Lower leg skin (tissue), 4 donors: ENCODE measurements around the gene ASIC2. TPM values are rescaled to one million over a fixed set of nuclear protein-coding genes. Genes with fewer than 3 reads are reported as not detected.

ENCODE experiments used
- DNase-seq, 2 donors: peaks; one replicate each; pipeline ENCODE4 v3.0.0-alpha.2; 2019; ENCODE audit warnings: low spot score in 2 of 2
- H3K4me3 ChIP-seq: fragments of 200-600 bp; sonication (generic); 2 replicates; pipeline ENCODE4 v1.5.1; 2017; ENCODE audit warnings: mild to moderate bottlenecking, low read depth; ENCODE audit not compliant: poor library complexity, severe bottlenecking
- CTCF ChIP-seq, 3 donors: fragments of 450-650 bp; IDR thresholded peaks; one replicate each; pipeline ENCODE4 v1.5.1; 2016; ENCODE audit warnings: antibody characterized with exemption in 3 of 3, mild to moderate bottlenecking in 3 of 3, moderate library complexity in 2 of 3
- POLR2A ChIP-seq, 2 donors: fragments of 450-650 bp; IDR thresholded peaks; one replicate each; pipeline ENCODE4 v1.6.1; 2016 to 2017; ENCODE audit warnings: antibody characterized with exemption in 2 of 2, mild to moderate bottlenecking in 1 of 2, moderate library complexity in 1 of 2
- WGBS, 2 donors: methylation state at CpG; one replicate each; pipeline ENCODE4 v1.1.5; 2018; 5-methylcytosine and 5-hydroxymethylcytosine counted together
- intact Hi-C: fragments of 100-400 bp; cut with DNase I; formaldehyde crosslinking; loops from one replicate; pipeline ENCODE4 v1.15.0; 2023; ENCODE audit warnings: low total_unique reads
- total RNA-seq, 4 donors: library from RNA; depleted of rRNA; stranded (reverse); fragments of >200 nt; gene quantifications; one replicate each; pipeline ENCODE4 v1.1.0, GENCODE V29; 2016

ASIC2 gene
- under 1 TPM in 1 of 4 donors, not detected in 3; 0.21 TPM for total RNA-seq

- intact Hi-C loops, result no loop called here
- WGBS, 2 donors, result 13 to 31% methylated on average over 18 to 41 of the region's 68 CpGs
- H3K4me3 ChIP-seq, result no peak within 1 kb of the TSS
- TF ChIP-seq POLR2A (IDR thresholded peaks at IDR 0.05), result no peak
- no peak for TF ChIP-seq CTCF (IDR thresholded peaks at IDR 0.05)
- DNase-seq, result no peak
Observed at GRCh38 chr17:33292981-33293867, at the start of gene ASIC2. Gene ASIC2, minus strand, starts transcription at chr17:33293295.

- no peak overlapping the region for H3K4me3 ChIP-seq
- no peak for DNase-seq
- TF ChIP-seq POLR2A (IDR thresholded peaks at IDR 0.05) (no peak), CTCF (IDR thresholded peaks at IDR 0.05) (no peak)
- intact Hi-C loops, result no loop called here
- WGBS, 2 donors, result 66 to 67% methylated on average over 3 of the region's 3 CpGs
Observed at GRCh38 chr17:33342025-33342424, 48.9 kb upstream of the ASIC2 start.

GRCh38 chr17:33338242-33338641 is 45.1 kb upstream of the ASIC2 start:
- no peak for DNase-seq
- intact Hi-C loops, result no loop called here
- no peak overlapping the region for H3K4me3 ChIP-seq
- no peak for TF ChIP-seq CTCF (IDR thresholded peaks at IDR 0.05)
- no peak for TF ChIP-seq POLR2A (IDR thresholded peaks at IDR 0.05)
- 66 to 78% methylated on average over 4 of the region's 4 CpGs for WGBS, 2 donors

- intact Hi-C loops, result no loop called here
- 67% methylated on average over 5 of the region's 5 CpGs for WGBS, 2 donors
- DNase-seq, result no peak
- TF ChIP-seq CTCF (IDR thresholded peaks at IDR 0.05) (no peak), POLR2A (IDR thresholded peaks at IDR 0.05) (no peak)
- H3K4me3 ChIP-seq, result no peak overlapping the region
Observed at GRCh38 chr17:33335491-33336173, 42.5 kb upstream of the ASIC2 start.

GRCh38 chr17:33334703-33335102 is 41.6 kb upstream of the ASIC2 start:
- no peak overlapping the region for H3K4me3 ChIP-seq
- no peak for DNase-seq
- WGBS, 2 donors, result 49 to 63% methylated on average over 4 of the region's 4 CpGs
- TF ChIP-seq CTCF (IDR thresholded peaks at IDR 0.05) (no peak), POLR2A (IDR thresholded peaks at IDR 0.05) (no peak)
- intact Hi-C loops, result no loop called here
